Ishikawa (cell line): ENCODE measurements around the gene LCE1F.

ENCODE experiments used
- CEBPB ChIP-seq: IDR thresholded peaks from 2 replicates; pipeline ENCODE4 v1.6.1; 2012
- CREB1 ChIP-seq: IDR thresholded peaks from 2 replicates; pipeline ENCODE4 v1.6.1; 2012; ENCODE audit warnings: low read depth
- EGR1 ChIP-seq: IDR thresholded peaks from 2 replicates; pipeline ENCODE4 v1.6.1; 2012
- EP300 ChIP-seq: IDR thresholded peaks from 2 replicates; pipeline ENCODE4 v1.6.1; 2012; ENCODE audit warnings: borderline replicate concordance
- FOXM1 ChIP-seq: IDR thresholded peaks from 2 replicates; pipeline ENCODE4 v1.6.1; 2012; ENCODE audit warnings: low read depth, borderline replicate concordance
- NFIC ChIP-seq: IDR thresholded peaks from 2 replicates; pipeline ENCODE4 v1.6.1; 2012
- RAD21 ChIP-seq: IDR thresholded peaks from 2 replicates; pipeline ENCODE4 v1.6.1; 2012; ENCODE audit warnings: low read depth
- TAF1 ChIP-seq: IDR thresholded peaks from 2 replicates; pipeline ENCODE4 v1.6.1; 2012; ENCODE audit warnings: low read depth, mild to moderate bottlenecking
- TCF12 ChIP-seq: IDR thresholded peaks from 2 replicates; pipeline ENCODE4 v1.6.1; 2012; ENCODE audit warnings: low read depth
- TEAD4 ChIP-seq: IDR thresholded peaks from 2 replicates; pipeline ENCODE4 v1.6.1; 2012
- YY1 ChIP-seq: IDR thresholded peaks from 2 replicates; pipeline ENCODE4 v1.6.1; 2012; ENCODE audit warnings: low read depth
- ZBTB7A ChIP-seq: IDR thresholded peaks from 2 replicates; pipeline ENCODE4 v1.6.1; 2012; ENCODE audit warnings: low read depth
- TF ChIP-seq, protein P1 (sequence below): IDR thresholded peaks from 2 replicates; pipeline ENCODE4 v1.6.1; 2012
- TF ChIP-seq, protein P2 (sequence below): IDR thresholded peaks from 2 replicates; pipeline ENCODE4 v1.6.1; 2012; ENCODE audit warnings: low read depth, mild to moderate bottlenecking
- TF ChIP-seq, protein P3 (sequence below): IDR thresholded peaks from 2 replicates; pipeline ENCODE4 v1.6.1; 2012

LCE1F gene

DNA sequence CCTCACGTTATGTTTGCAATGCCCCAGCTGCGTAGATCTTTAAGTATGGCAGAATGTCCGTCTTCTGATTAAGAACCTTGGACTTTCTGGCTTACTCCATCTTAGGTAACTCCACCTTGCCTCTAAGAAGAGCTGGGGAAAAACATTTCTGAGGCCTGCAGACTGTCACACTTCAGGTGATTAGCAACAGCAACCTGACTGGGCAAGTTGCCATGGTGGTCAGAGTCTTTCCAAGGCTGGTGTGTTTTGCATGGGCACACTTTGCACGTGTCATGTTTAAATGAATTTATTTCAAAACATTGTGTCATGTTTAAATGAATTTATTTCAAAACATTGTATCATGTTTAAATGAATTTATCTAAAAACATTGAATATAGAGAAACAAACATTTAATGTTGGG is 16.3 kb upstream of the LCE1F start:
- no peak for TF ChIP-seq FOXM1
- TF ChIP-seq ZBTB7A: no peak
- no peak for TF ChIP-seq EGR1
- TF ChIP-seq, protein P1, sequence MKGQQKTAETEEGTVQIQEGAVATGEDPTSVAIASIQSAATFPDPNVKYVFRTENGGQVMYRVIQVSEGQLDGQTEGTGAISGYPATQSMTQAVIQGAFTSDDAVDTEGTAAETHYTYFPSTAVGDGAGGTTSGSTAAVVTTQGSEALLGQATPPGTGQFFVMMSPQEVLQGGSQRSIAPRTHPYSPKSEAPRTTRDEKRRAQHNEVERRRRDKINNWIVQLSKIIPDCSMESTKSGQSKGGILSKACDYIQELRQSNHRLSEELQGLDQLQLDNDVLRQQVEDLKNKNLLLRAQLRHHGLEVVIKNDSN: no peak
- TF ChIP-seq YY1: no peak
- TF ChIP-seq, protein P2, sequence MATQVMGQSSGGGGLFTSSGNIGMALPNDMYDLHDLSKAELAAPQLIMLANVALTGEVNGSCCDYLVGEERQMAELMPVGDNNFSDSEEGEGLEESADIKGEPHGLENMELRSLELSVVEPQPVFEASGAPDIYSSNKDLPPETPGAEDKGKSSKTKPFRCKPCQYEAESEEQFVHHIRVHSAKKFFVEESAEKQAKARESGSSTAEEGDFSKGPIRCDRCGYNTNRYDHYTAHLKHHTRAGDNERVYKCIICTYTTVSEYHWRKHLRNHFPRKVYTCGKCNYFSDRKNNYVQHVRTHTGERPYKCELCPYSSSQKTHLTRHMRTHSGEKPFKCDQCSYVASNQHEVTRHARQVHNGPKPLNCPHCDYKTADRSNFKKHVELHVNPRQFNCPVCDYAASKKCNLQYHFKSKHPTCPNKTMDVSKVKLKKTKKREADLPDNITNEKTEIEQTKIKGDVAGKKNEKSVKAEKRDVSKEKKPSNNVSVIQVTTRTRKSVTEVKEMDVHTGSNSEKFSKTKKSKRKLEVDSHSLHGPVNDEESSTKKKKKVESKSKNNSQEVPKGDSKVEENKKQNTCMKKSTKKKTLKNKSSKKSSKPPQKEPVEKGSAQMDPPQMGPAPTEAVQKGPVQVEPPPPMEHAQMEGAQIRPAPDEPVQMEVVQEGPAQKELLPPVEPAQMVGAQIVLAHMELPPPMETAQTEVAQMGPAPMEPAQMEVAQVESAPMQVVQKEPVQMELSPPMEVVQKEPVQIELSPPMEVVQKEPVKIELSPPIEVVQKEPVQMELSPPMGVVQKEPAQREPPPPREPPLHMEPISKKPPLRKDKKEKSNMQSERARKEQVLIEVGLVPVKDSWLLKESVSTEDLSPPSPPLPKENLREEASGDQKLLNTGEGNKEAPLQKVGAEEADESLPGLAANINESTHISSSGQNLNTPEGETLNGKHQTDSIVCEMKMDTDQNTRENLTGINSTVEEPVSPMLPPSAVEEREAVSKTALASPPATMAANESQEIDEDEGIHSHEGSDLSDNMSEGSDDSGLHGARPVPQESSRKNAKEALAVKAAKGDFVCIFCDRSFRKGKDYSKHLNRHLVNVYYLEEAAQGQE: no peak
- TF ChIP-seq CEBPB: no peak
- no peak for TF ChIP-seq TCF12
- TF ChIP-seq TAF1: no peak
- TF ChIP-seq EP300: no peak
- TF ChIP-seq RAD21: no peak

DNA sequence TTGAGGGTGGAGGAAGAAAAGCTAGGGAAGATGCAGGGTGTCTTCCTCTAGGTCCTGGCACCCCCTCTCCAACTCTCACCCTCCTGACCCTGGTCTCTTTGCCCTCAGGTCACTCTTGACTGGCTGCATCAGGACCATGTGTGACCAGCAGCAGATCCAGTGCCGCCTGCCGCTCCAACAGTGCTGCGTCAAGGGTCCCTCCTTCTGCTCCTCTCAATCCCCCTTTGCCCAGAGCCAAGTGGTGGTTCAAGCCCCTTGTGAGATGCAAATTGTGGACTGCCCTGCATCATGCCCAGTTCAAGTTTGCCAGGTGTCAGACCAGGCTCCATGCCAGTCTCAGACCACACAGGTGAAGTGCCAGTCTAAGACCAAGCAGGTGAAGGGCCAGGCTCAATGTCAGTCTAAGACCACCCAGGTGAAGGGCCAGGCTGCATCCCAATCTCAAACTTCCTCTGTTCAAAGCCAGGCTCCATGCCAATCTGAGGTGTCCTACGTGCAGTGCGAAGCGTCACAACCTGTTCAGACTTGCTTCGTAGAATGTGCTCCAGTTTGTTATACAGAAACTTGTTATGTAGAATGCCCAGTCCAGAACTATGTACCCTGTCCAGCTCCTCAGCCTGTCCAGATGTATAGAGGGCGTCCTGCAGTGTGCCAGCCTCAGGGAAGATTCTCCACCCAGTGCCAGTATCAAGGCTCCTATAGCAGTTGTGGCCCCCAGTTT is 15.3 kb upstream of the LCE1F start:
- no peak for TF ChIP-seq YY1

DNA sequence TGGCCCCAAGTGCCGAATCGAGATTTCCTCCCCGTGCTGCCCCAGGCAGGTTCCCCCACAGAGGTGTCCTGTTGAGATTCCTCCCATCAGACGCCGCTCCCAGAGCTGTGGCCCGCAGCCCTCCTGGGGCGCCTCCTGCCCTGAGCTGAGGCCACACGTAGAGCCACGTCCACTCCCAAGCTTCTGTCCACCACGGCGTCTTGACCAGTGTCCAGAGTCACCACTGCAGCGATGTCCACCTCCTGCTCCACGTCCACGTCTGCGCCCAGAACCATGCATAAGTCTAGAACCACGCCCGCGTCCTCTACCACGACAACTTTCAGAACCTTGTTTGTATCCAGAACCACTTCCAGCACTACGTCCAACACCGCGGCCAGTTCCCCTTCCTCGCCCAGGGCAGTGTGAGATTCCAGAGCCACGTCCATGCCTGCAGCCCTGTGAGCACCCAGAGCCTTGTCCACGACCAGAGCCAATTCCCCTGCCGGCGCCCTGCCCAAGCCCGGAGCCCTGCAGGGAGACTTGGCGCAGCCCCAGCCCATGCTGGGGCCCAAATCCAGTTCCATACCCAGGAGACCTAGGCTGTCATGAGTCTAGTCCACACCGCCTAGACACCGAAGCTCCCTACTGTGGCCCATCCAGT is 14.3 kb upstream of the LCE1F start:
- TF ChIP-seq, protein P3, sequence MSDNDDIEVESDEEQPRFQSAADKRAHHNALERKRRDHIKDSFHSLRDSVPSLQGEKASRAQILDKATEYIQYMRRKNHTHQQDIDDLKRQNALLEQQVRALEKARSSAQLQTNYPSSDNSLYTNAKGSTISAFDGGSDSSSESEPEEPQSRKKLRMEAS: no peak
- TF ChIP-seq NFIC (no peak), TEAD4 (no peak), TAF1 (no peak), YY1 (no peak), TCF12 (no peak), EP300 (no peak), CEBPB (no peak)
- TF ChIP-seq, protein P2: no peak

DNA sequence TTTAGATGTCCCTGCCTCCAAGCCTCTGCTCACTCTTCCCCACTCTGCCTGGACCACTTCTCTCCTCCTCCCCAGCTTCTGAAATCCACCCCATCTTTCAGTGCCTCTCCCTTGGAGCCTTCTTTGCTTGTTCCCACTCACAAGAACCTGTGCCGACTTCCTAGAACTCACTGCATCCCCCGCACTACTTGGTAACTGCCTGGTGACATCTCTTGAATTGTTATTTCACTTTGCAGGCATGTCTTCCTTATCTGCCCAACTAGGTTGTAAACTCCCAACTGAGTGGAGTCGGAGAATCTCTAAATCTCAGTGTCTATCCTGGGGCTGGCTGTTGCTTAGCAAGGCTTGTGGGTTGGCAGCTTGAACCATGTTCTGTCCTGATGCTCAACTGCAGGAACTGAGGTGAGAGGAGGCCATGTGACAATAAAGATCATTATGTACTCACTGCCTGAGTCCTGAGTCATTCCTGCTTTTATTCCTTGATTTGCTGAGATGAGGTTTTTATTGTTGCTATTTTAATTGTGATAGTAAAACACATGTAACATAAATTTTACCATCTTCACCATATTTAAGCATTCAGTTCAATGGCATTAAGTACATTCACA is 13.2 kb upstream of the LCE1F start:
- TF ChIP-seq NFIC: no peak

DNA sequence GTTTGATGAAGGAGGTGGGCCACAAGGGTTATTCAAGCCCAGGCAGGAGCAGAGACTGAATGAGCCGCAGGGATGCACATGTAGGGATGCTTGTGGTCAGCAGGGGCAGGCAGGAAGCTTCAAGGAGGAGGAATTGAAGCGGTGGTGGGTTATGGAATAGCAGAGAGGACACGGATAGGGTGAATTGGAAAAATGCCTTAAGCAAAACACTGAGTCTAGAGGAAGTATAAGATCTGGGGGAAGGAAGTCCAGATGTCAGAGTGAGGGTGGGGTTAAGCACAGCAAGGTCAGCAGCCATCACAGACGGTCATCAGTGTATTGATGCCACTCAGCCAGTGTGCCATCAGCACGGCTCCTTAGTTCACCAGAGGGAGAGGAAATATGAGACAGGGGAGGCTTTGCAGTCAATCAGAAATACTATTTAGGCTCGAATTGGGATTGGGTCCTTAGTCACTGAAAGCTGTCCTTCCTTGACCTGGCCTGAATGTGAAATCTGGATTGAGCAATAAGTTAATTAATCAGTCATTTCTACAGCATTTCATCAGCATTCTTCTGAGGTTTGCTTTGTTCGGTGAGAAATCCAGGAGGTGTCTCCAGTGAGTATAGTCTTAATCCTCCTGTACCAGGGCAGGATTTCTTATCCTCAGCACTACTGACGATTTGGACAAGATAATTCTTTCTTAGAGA is 6.0 kb upstream of the LCE1F start:
- TF ChIP-seq NFIC (no peak), CREB1 (no peak), FOXM1 (no peak), CEBPB (no peak), YY1 (no peak), ZBTB7A (no peak), EP300 (no peak), RAD21 (no peak), TAF1 (no peak), TEAD4 (no peak)
- TF ChIP-seq, protein P2: no peak
- TF ChIP-seq, protein P3: no peak
